ENCODE results near the gene PLEKHA5.
"Not testable (repeated sequence)": the region's sequence is repeated elsewhere in the genome, so short reads cannot be mapped to it uniquely, and the experiment has no call there.

PLEKHA5 gene

GRCh38 chr12:19398376-19399363, 269.1 kb downstream of the PLEKHA5 start:
- DNase-seq (ENCODE audit: low read depth in 1 of 2, low spot score in 1 of 2) = no peak

GRCh38 chr12:19400649-19401285, 271.2 kb downstream of the PLEKHA5 start:
- not testable (repeated sequence) for DNase-seq (ENCODE audit: low read depth in 1 of 2, low spot score in 1 of 2)

GRCh38 chr12:19402211-19402610, 272.7 kb downstream of the PLEKHA5 start:
- no peak for DNase-seq (ENCODE audit: low read depth in 1 of 2, low spot score in 1 of 2)

- DNase-seq (ENCODE audit: low read depth in 1 of 2, low spot score in 1 of 2) = no peak
Observed at GRCh38 chr12:19402743-19403431, 273.4 kb downstream of the PLEKHA5 start.

GRCh38 chr12:19404242-19404880, 274.8 kb downstream of the PLEKHA5 start:
- no peak for DNase-seq (ENCODE audit: low read depth in 1 of 2, low spot score in 1 of 2)

- DNase-seq (ENCODE audit: low read depth in 1 of 2, low spot score in 1 of 2) = no peak
Observed at GRCh38 chr12:19409376-19409775, 279.8 kb downstream of the PLEKHA5 start.

- no peak for DNase-seq (ENCODE audit: low read depth in 1 of 2, low spot score in 1 of 2)
Observed at GRCh38 chr12:19410211-19410610, 280.7 kb downstream of the PLEKHA5 start.

GRCh38 chr12:19410629-19411185, 281.2 kb downstream of the PLEKHA5 start:
- DNase-seq (ENCODE audit: low read depth in 1 of 2, low spot score in 1 of 2) = no peak

GRCh38 chr12:19411234-19412204, 282.0 kb downstream of the PLEKHA5 start:
- DNase-seq (ENCODE audit: low read depth in 1 of 2, low spot score in 1 of 2) = no peak

GRCh38 chr12:19412844-19413243, 283.3 kb downstream of the PLEKHA5 start:
- DNase-seq (ENCODE audit: low read depth in 1 of 2, low spot score in 1 of 2) = no peak

- DNase-seq (ENCODE audit: low read depth in 1 of 2, low spot score in 1 of 2) = not testable (repeated sequence)
Observed at GRCh38 chr12:19413582-19413981, 284.0 kb downstream of the PLEKHA5 start.

- no peak for DNase-seq (ENCODE audit: low read depth in 1 of 2, low spot score in 1 of 2)
Observed at GRCh38 chr12:19415563-19415962, 286.0 kb downstream of the PLEKHA5 start.

- no peak for DNase-seq (ENCODE audit: low read depth in 1 of 2, low spot score in 1 of 2)
Observed at GRCh38 chr12:19419086-19419485, 289.6 kb downstream of the PLEKHA5 start.

- DNase-seq (ENCODE audit: low read depth in 1 of 2, low spot score in 1 of 2) = no peak
Observed at GRCh38 chr12:19421503-19422282, 292.2 kb downstream of the PLEKHA5 start.

- DNase-seq (ENCODE audit: low read depth in 1 of 2, low spot score in 1 of 2) = no peak
Observed at GRCh38 chr12:19423166-19423930, 293.8 kb downstream of the PLEKHA5 start.

All from activated CD4-positive, alpha-beta T cell treated with anti-CD3 and anti-CD28 coated beads, Interleukin-2, amount 50 U/mL, for 24 hours (primary cell).